DMS153 (cell line): ENCODE measurements around the gene ATXN1.

ENCODE experiments used
- DNase-seq: peaks from one replicate; lab custom pipeline; 2025; lab: John Stamatoyannopoulos, UW

The ATXN1 gene

DNA sequence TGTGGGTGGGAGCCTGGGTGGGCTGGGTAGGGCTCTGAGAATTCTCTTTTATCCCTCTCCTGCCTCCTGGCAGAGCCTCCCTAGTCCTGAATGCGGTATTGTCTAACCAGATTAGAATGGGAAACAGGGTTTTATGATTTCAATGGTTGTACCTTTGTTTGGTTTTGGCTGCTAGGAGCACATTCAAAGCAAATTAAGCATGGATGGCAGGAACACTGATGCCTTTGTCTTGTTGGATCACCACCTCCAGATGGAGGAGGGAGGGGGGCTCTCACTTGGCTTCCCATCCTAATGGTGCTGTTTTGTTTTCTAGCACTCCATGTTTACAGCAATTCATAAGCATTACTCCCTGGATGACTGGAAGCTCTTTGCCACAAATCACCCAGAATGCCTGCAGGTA is 511.3 kb downstream of the ATXN1 start:
- DNase-seq: peak; percentile 92
